ENCODE measurements around the gene GATAD2A.
A peak's percentile ranks its signal among the peaks of the same experiment; 100 is the strongest.
"Not testable (repeated sequence)": the region's sequence is repeated elsewhere in the genome, so short reads cannot be mapped to it uniquely, and the experiment has no call there.

Gene GATAD2A

GRCh38 chr19:19447536-19448237 lies 42.2 kb downstream of the GATAD2A start:
- no peak for DNase-seq

GRCh38 chr19:19448238-19448544 lies 42.7 kb downstream of the GATAD2A start:
- DNase-seq = no peak

- no peak for DNase-seq
Measured at GRCh38 chr19:19451429-19452242, 46.2 kb downstream of the GATAD2A start.

GRCh38 chr19:19452243-19453124 lies 47.0 kb downstream of the GATAD2A start:
- no peak for DNase-seq

GRCh38 chr19:19453125-19453454 lies 47.6 kb downstream of the GATAD2A start:
- no peak for DNase-seq

- DNase-seq = not testable (repeated sequence)
Measured at GRCh38 chr19:19455166-19455919, 49.9 kb downstream of the GATAD2A start.

- DNase-seq = no peak
Measured at GRCh38 chr19:19457671-19458070, 52.2 kb downstream of the GATAD2A start.

GRCh38 chr19:19458110-19458816 lies 52.8 kb downstream of the GATAD2A start:
- DNase-seq = no peak

GRCh38 chr19:19459073-19459472 lies 53.6 kb downstream of the GATAD2A start:
- DNase-seq = no peak

- no peak for DNase-seq
Measured at GRCh38 chr19:19459707-19460251, 54.3 kb downstream of the GATAD2A start.

GRCh38 chr19:19460258-19460731 lies 54.8 kb downstream of the GATAD2A start:
- no peak for DNase-seq

- DNase-seq = no peak
Measured at GRCh38 chr19:19460761-19461265, 55.3 kb downstream of the GATAD2A start.

GRCh38 chr19:19461306-19461670 lies 55.8 kb downstream of the GATAD2A start:
- DNase-seq = no peak

- peak; percentile 24 to 25 for DNase-seq
Measured at GRCh38 chr19:19461671-19462622, 56.5 kb downstream of the GATAD2A start.

- no peak for DNase-seq
Measured at GRCh38 chr19:19463348-19464117, 58.1 kb downstream of the GATAD2A start.

GRCh38 chr19:19464339-19465098 lies 59.0 kb downstream of the GATAD2A start:
- no peak for DNase-seq

GRCh38 chr19:19465436-19466070 lies 60.1 kb downstream of the GATAD2A start:
- DNase-seq = no peak

- no peak for DNase-seq
Measured at GRCh38 chr19:19466201-19466600, 60.7 kb downstream of the GATAD2A start.

Measured in NCI-H2081 (cell line).